CD4-positive, alpha-beta T cell treated with Interleukin-15 for 4 hours (primary cell): ENCODE measurements around the gene SHMT2.

ENCODE experiments used
- DNase-seq: peaks from one replicate; pipeline ENCODE4 v3.0.0-alpha.2; 2020; ENCODE audit warnings: low spot score

Gene SHMT2

DNA sequence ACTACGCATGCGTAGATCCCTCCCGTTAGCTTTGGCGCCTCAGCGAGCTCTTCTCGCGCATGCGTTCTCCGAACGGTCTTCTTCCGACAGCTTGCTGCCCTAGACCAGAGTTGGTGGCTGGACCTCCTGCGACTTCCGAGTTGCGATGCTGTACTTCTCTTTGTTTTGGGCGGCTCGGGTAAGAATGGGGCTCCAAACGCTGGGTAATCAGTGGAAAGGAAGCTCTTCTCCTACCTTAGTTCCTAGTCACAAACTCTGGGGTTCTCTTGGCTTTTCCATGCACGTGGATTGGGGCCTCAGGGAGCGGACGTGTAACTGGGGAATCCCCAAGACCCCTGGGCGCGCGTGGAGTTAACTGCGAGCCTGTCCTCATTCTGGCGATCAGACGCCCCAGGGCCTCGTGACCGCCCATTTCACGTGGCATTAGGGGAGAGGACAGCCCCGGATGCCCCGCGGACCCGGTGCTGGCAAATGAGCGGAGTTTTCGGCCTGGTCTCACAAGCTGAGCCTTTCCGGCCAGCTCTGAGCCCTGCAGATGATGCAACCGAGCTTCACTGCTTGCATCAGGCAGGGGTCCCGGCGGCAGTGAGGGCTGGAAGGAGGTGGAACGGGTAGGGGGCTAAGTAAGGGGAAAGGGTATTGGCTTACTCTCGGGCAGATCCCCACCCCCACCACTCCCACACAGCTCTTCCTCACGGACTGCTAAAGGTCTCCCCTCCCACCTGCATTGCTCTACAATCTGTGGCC is at the start of gene SHMT2:
Gene SHMT2 (plus strand): TSS at position 78 of the 747 bp plus-strand sequence. CDS start 68 bp downstream, at position 146.
- DNase-seq, result peak; percentile 94

DNA sequence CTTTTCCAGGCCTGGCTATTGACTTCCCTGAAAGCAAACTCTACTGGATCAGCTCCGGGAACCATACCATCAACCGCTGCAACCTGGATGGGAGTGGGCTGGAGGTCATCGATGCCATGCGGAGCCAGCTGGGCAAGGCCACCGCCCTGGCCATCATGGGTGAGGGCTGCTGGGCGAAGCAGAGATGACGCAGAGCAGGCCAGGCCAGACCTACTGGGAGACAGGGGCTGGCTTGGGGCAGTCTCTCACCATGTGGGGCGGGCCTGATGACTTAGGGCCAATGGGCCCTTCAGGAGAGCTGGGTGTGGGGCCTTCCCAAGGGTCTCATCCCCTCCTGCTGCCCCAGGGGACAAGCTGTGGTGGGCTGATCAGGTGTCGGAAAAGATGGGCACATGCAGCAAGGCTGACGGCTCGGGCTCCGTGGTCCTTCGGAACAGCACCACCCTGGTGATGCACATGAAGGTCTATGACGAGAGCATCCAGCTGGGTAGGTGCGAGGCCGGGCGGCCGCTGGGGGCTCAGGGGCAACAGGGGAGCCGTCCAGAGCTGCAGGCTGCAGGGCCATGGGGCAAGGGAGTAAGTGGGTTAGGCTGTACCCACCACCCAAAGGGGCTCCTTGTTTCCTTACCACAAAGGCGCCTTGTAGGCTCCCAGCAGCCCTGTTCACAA is 49.1 kb upstream of the SHMT2 start:
- DNase-seq, result no peak

DNA sequence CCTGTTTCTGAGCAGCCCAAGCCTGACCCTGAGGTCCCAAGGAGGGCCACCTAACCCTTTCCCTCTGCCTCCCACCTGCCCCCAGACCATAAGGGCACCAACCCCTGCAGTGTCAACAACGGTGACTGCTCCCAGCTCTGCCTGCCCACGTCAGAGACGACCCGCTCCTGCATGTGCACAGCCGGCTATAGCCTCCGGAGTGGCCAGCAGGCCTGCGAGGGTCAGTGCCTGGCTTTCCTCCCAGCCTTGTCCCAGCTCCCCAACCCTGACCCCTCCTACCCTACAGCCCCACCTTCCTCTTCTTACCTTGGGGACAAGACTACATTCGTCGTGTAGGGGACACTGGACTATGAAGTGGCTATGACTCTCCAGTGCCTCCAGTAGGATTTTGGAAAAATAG is 48.4 kb upstream of the SHMT2 start:
- DNase-seq, result no peak

DNA sequence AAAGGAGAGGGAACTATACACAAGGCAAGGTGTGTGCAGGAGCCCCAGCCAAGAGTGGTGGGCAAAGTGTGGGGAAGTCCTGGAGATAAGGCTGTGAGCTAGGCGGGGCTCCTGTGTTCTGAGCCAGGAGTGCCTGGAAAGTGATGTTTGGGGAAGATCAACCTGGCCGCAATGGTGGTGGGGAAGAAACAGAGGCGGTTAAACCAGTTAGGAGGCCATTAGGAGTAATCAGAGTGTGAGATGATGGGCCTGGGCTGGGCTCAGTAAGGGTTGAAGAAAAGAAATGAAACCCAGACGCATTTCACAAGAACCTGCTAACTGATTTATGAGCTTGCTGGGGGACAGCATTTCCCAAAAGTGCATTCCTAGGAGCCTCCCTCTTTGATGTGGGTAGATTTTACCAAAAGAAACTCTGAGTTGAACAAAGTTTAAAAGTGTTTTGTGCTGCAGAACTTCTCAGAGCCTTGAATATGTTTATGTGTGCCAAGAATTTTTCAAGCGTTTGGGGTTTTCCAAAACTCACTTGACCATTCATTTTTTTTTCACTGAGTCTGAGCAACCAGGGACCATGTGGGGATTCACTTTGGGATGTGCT is 47.9 kb upstream of the SHMT2 start:
- no peak for DNase-seq

- DNase-seq, result peak; percentile 77
Observed at GRCh38 chr12:57182918-57183575, 46.5 kb upstream of the SHMT2 start.

- no peak for DNase-seq
Observed at GRCh38 chr12:57183939-57184725, 45.4 kb upstream of the SHMT2 start.

DNA sequence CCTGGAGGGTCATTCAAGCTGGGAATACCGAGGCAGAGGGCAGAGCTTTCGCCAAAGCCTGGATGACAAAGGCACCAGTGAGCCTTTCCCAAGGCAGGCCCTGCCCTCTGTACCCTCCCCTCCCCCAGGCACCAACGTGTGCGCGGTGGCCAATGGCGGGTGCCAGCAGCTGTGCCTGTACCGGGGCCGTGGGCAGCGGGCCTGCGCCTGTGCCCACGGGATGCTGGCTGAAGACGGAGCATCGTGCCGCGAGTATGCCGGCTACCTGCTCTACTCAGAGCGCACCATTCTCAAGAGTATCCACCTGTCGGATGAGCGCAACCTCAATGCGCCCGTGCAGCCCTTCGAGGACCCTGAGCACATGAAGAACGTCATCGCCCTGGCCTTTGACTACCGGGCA is 44.1 kb upstream of the SHMT2 start:
- DNase-seq, result no peak

DNA sequence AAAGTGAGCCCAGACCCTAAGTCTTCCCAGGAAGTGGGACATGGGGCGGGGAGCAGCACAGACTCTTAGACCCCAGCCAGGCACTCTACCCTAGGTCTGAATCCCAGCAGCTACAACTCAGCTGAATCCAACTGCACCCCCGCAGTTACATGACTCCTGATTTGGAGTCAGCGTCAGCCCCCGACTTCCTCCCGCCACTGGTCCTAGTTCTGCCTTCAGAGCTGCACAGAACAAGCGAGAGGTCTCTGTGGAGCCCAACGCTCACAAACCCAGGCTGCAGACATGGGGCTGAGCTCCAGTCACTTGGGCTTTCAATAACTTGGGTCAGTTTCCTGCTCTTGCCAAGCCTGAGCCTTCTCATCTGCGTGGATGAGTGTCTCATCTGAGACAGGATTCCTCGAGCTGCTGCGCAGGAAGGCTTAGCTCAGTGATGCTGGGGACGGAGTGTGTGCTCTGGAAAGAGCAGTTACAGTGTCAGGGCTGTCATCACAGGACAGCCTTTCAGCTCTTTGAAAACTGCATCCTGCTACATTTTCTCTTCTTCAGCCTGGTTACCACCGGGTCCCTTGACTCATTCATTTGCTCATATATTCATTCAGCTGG is 43.5 kb upstream of the SHMT2 start:
- DNase-seq, result no peak

DNA sequence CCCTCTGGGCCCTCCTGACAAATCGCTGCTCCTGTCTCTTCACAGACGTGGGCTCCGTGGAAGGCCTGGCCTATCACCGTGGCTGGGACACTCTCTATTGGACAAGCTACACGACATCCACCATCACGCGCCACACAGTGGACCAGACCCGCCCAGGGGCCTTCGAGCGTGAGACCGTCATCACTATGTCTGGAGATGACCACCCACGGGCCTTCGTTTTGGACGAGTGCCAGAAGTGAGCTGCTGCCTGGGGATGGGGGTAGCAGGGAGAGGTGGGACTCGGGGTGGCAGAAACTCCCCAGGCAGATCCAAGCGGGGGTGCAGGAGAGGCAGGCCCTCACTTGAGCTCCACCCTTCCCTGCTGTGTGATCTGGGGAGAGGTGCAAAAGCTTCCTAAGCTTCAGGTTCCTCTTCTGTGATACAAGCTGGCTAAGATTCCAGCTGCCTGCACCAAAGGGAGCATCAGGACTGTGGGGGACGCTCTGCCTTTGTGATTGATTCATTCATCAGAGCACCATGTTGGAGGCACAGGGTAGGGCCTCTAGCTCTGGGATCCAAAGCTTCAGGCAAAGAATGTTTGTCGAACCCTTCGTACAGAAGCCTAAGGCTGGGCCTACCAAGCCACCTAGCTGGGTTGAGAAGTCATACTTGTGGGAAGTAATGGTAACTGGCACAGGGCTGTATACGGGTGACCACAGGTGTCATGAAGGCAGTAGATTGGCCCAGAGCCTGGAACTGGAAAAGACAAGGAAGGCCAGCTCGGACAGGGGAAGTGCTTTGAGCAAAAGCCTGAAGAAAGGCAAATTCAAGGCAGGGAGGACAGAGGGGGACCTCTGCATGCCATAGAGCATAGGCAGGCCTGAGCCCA is 42.1 kb upstream of the SHMT2 start:
- DNase-seq, result no peak

- no peak for DNase-seq
Observed at GRCh38 chr12:57188090-57188425, 41.5 kb upstream of the SHMT2 start.

GRCh38 chr12:57190037-57190436 is 39.5 kb upstream of the SHMT2 start:
- DNase-seq, result no peak

DNA sequence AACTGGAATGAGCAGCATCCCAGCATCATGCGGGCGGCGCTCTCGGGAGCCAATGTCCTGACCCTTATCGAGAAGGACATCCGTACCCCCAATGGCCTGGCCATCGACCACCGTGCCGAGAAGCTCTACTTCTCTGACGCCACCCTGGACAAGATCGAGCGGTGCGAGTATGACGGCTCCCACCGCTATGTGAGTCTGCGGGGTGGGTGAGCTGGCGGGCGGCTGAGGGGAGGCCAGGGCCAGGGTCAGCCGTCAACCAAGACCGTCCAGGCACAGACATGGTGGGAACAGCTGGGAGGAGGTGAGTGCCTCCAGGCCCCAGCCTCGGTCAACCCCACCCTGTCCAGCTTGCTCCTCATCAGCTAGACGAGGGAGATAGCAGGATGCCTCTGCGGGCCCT is 38.7 kb upstream of the SHMT2 start:
- no peak for DNase-seq

DNA sequence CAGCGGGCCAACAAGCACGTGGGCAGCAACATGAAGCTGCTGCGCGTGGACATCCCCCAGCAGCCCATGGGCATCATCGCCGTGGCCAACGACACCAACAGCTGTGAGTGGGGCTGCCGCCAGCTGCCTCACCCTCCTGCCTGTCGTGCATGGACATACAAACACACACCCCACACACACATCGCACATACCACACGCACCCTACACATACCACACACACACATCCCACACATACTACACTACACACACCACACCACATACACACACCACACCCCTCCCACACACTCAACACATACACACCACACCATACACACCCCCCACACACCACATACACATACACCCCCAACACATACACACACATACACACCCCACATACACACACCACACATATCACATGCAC is 38.1 kb upstream of the SHMT2 start:
- DNase-seq, result no peak

DNA sequence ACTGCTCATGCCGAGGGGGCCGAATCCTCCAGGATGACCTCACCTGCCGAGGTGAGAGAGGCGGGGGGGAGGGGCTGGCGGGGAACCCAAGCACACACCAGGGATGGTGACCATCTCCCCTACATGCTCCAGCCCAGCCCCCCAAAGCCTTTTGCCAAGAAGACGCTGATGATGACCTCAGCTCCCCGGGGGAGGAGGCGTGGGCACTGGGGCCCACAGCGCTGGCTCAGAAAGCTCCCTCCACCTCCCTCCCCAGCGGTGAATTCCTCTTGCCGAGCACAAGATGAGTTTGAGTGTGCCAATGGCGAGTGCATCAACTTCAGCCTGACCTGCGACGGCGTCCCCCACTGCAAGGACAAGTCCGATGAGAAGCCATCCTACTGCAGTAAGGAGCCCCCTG is 36.6 kb upstream of the SHMT2 start:
- DNase-seq, result no peak

GRCh38 chr12:57193706-57194245 is 35.7 kb upstream of the SHMT2 start:
- no peak for DNase-seq

DNA sequence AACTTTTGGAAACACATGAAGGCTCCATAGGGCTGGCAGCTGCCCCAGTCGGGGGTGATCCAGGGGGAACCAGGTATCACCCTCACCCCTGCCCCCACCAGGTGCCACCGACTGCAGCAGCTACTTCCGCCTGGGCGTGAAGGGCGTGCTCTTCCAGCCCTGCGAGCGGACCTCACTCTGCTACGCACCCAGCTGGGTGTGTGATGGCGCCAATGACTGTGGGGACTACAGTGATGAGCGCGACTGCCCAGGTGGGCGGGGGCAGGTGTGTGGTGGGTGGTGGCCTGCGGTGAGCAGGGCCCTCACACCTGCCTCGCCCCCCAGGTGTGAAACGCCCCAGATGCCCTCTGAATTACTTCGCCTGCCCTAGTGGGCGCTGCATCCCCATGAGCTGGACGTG is 35.3 kb upstream of the SHMT2 start:
- no peak for DNase-seq

GRCh38 chr12:57195186-57195585 is 34.3 kb upstream of the SHMT2 start:
- no peak for DNase-seq

DNA sequence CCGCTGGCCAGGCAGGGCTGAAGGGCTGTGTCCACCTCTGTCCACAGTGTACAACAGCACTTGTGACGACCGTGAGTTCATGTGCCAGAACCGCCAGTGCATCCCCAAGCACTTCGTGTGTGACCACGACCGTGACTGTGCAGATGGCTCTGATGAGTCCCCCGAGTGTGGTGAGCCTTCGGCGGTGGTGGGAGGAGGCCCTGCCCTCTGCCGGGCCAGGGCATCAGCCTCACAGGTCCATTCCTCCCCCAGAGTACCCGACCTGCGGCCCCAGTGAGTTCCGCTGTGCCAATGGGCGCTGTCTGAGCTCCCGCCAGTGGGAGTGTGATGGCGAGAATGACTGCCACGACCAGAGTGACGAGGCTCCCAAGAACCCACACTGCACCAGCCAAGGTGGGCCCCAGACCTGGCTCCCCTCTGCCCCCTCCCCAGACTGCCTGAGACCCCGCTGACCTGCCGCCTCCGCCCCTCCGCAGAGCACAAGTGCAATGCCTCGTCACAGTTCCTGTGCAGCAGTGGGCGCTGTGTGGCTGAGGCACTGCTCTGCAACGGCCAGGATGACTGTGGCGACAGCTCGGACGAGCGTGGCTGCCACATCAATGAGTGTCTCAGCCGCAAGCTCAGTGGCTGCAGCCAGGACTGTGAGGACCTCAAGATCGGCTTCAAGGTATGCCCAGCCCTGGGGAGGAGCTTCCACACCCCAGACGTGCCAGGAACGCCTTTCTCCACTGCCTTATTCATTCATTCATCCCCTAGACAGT is 33.7 kb upstream of the SHMT2 start:
- no peak for DNase-seq

GRCh38 chr12:57196439-57196838 is 33.1 kb upstream of the SHMT2 start:
- no peak for DNase-seq

DNA sequence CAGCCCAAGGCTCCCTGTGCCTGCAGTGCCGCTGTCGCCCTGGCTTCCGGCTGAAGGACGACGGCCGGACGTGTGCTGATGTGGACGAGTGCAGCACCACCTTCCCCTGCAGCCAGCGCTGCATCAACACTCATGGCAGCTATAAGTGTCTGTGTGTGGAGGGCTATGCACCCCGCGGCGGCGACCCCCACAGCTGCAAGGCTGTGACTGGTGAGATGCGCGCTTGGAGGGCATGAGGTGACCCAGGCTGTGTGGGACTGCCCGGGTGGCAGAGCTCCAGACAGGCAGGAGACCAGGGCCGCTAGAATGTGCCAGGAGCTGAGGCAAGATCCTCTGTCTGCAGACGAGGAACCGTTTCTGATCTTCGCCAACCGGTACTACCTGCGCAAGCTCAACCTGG is 32.6 kb upstream of the SHMT2 start:
- DNase-seq, result no peak
